Left lung (tissue), 14 donors: ENCODE data around the gene IDNK. TPM values are rescaled to one million over a fixed set of nuclear protein-coding genes. Genes with fewer than 3 reads are reported as not detected.

Experiments
- ATAC-seq: fragments of 200-7000 bp; cut with Tn5 transposase; one replicate; pipeline ENCODE4 v1.9.1; 2020; ENCODE audit warnings: moderate library complexity
- DNase-seq, 4 donors: peaks; one replicate each; pipeline ENCODE4 v3.0.0-alpha.2; 2013 to 2020
- H3K27ac ChIP-seq, 2 donors: fragments of 200-600 bp; sonication (generic) in 1 of 2; one replicate each; pipeline versions ENCODE4 v1.5.0 to v1.8.0; 2020 to 2021
- H3K27me3 ChIP-seq, 2 donors: fragments of 200-600 bp; sonication (generic) in 1 of 2; one replicate each; pipeline versions ENCODE4 v1.5.0 to v1.8.0; 2020 to 2021
- H3K36me3 ChIP-seq, 2 donors: fragments of 200-600 bp; sonication (generic) in 1 of 2; one replicate each; pipeline versions ENCODE4 v1.5.0 to v1.8.0; 2020 to 2021
- H3K4me1 ChIP-seq, 2 donors: fragments of 200-600 bp; one replicate each; pipeline ENCODE4 v1.8.0; 2021
- H3K4me3 ChIP-seq, 2 donors: fragments of 200-600 bp; sonication (generic) in 1 of 2; one replicate each; pipeline versions ENCODE4 v1.5.0 to v1.8.0; 2020 to 2021; ENCODE audit warnings: mild to moderate bottlenecking in 1 of 2
- H3K9me3 ChIP-seq, 2 donors: fragments of 200-600 bp; sonication (generic) in 1 of 2; one replicate each; pipeline versions ENCODE4 v1.5.0 to v1.8.0; 2020 to 2021
- CTCF ChIP-seq, 2 donors: fragments of 200-600 bp; sonication (generic) in 1 of 2; IDR thresholded peaks; one replicate each; pipeline versions ENCODE4 v1.5.0 to v1.8.0; 2021; ENCODE audit warnings: antibody characterized with exemption in 2 of 2
- intact Hi-C, 2 donors: fragments of 100-400 bp; cut with DNase I; formaldehyde crosslinking; loops; one replicate each; pipeline versions ENCODE4 v1.11.2 to v1.14.2; 2022
- long read RNA-seq, 12 donors: library from polyadenylated mRNA in 2 of 12; unstranded in 2 of 12; transcript quantifications; one replicate each; pipeline ENCODE4 v2.0.0 and lab custom pipeline, GENCODE V29; 2019 to 2026
- polyA plus RNA-seq, 6 donors: library from polyadenylated mRNA; unstranded; fragments of 120-200 nt; gene quantifications; one replicate each; pipeline ENCODE4 v1.2.1, GENCODE V29; 2013; ENCODE audit not compliant: insufficient read length in 6 of 6
- total RNA-seq, 2 donors: library from RNA; stranded (reverse); fragmentation: NEBNext Ultra II Directional; extraction: Animal tissue kit (Norgen Biotek cat#: 25700); gene quantifications; one replicate each; pipeline ENCODE4 v1.2.1, GENCODE V29; 2021
- donor health status: DM: no; HTN: yes; CAD: no.
- donor health status: DM: no; HTN: no; CAD: no.

IDNK gene
- total RNA-seq, result 1 to 10 TPM; 3.7 to 4.8 TPM
- 1 to 10 TPM; 5.0 to 7.5 (median 5.6) TPM for polyA plus RNA-seq
- long read RNA-seq, donor 1, partial matches to known transcripts, result 83 of 95 reads
- long read RNA-seq, donor 1, other reads (novel, unspliced or antisense), result 10 of 95 reads
- long read RNA-seq, donor 2, partial matches to known transcripts, result 35 of 58 reads
- long read RNA-seq, donor 2, other reads (novel, unspliced or antisense), result 20 of 58 reads
- long read RNA-seq, donor 3, partial matches to known transcripts, result 6 of 18 reads
- long read RNA-seq, donor 3, other reads (novel, unspliced or antisense), result 12 of 18 reads
- long read RNA-seq, donor 4, transcript IDNK-202 (5 exons, 692 nt), result major isoform, 6 of 9 reads
- long read RNA-seq, donor 4, partial matches to known transcripts, result 0 of 9 reads
- long read RNA-seq, donor 4, other reads (novel, unspliced or antisense), result 1 of 9 reads
- long read RNA-seq, donor 5, result 0 reads
- long read RNA-seq, donor 6, partial matches to known transcripts, result 0 of 2 reads
- long read RNA-seq, donor 6, other reads (novel, unspliced or antisense), result 0 of 2 reads
- long read RNA-seq, donor 7, result 0 reads
- long read RNA-seq, donor 8, partial matches to known transcripts, result 0 of 2 reads
- long read RNA-seq, donor 8, other reads (novel, unspliced or antisense), result 0 of 2 reads
- long read RNA-seq, donor 9, result 0 reads
- long read RNA-seq, donor 10, partial matches to known transcripts, result 1 of 7 reads
- long read RNA-seq, donor 10, other reads (novel, unspliced or antisense), result 4 of 7 reads
- long read RNA-seq, donor 11, transcript IDNK-202 (5 exons, 692 nt), result major isoform, 6 of 89 reads
- long read RNA-seq, donor 11, partial matches to known transcripts, result 65 of 89 reads
- long read RNA-seq, donor 11, other reads (novel, unspliced or antisense), result 16 of 89 reads
- long read RNA-seq, donor 12, partial matches to known transcripts, result 57 of 68 reads
- long read RNA-seq, donor 12, other reads (novel, unspliced or antisense), result 10 of 68 reads

GRCh38 chr9:83622939-83623678 is at the start of gene IDNK:
IDNK (plus strand) TSS chr9:83623143; CDS start chr9:83623172, 29 bp downstream.
- peak; percentile 57 to 94 (median 62) for DNase-seq
- H3K9me3 ChIP-seq, result no peaks in the 10 kb centered on the region
- H3K27ac ChIP-seq, result peak within 1 kb of the TSS; percentile 88 to 95
- no peaks in the 10 kb centered on the region for H3K27me3 ChIP-seq
- TF ChIP-seq CTCF (IDR thresholded peaks at IDR 0.05), result no peak
- H3K36me3 ChIP-seq, result no peaks in the 10 kb centered on the region
- H3K4me3 ChIP-seq, result peak within 1 kb of the TSS; percentile 82 to 89
- peak; percentile 90 for ATAC-seq
- intact Hi-C loops, result no loop called here
- H3K4me1 ChIP-seq, result peaks cover 4 to 28% of the 10 kb centered on the region in 2 donors

- ATAC-seq (no peak), DNase-seq (no peak)
- intact Hi-C loops, result no loop called here
- no peaks in the 10 kb centered on the region for H3K27me3 ChIP-seq
- H3K27ac ChIP-seq, result no peak overlapping the region
- H3K4me1 ChIP-seq, result peaks cover 0 to under 1% of the 10 kb centered on the region in 2 donors
- H3K9me3 ChIP-seq, result peaks cover 0 to 6% of the 10 kb centered on the region in 2 donors
- no peak overlapping the region for H3K4me3 ChIP-seq
- no peaks in the 10 kb centered on the region for H3K36me3 ChIP-seq
- no peak for TF ChIP-seq CTCF (IDR thresholded peaks at IDR 0.05)
These were observed 48.5 kb upstream of the IDNK start for GRCh38 chr9:83574482-83574881.

- intact Hi-C loops, result no loop called here
- no peak overlapping the region for H3K4me3 ChIP-seq
- H3K36me3 ChIP-seq, result no peaks in the 10 kb centered on the region
- no peaks in the 10 kb centered on the region for H3K4me1 ChIP-seq
- ATAC-seq, result no peak
- no peak overlapping the region for H3K27ac ChIP-seq
- peaks cover 0 to 6% of the 10 kb centered on the region in 2 donors for H3K9me3 ChIP-seq
- TF ChIP-seq CTCF (IDR thresholded peaks at IDR 0.05), result no peak
- no peak for DNase-seq
- H3K27me3 ChIP-seq, result no peaks in the 10 kb centered on the region
These were observed 40.9 kb upstream of the IDNK start for GRCh38 chr9:83582029-83582428.

- H3K27me3 ChIP-seq, result no peaks in the 10 kb centered on the region
- intact Hi-C loops, result no loop called here
- H3K4me1 ChIP-seq, result no peaks in the 10 kb centered on the region
- ATAC-seq (peak; percentile 91), DNase-seq (peak in 2 of 4 donors; percentile 22 to 47)
- TF ChIP-seq CTCF (IDR thresholded peaks at IDR 0.05), result peak; percentile 57 to 84
- peaks cover 0 to 2% of the 10 kb centered on the region in 2 donors for H3K9me3 ChIP-seq
- no peak overlapping the region for H3K4me3 ChIP-seq
- H3K27ac ChIP-seq, result no peak overlapping the region
- H3K36me3 ChIP-seq, result no peaks in the 10 kb centered on the region
These were observed 39.6 kb upstream of the IDNK start for GRCh38 chr9:83583151-83584014.
